Upper lobe of left lung (tissue), 4 donors: ENCODE measurements around the gene ONECUT1.

Experiments used
- CTCF ChIP-seq, 6 experiments: fragments of 450-650 bp in 4 of 6; fragments of 200-600 bp in 2 of 6; sonication (generic) in 2 of 6; IDR thresholded peaks; one replicate each; pipeline ENCODE4 v1.5.1; 2016 to 2019; ENCODE audit warnings: antibody characterized with exemption in 6 of 6
- POLR2A ChIP-seq, 4 donors: fragments of 450-650 bp; IDR thresholded peaks; one replicate each; pipeline ENCODE4 v1.5.1; 2016 to 2017; ENCODE audit warnings: antibody characterized with exemption in 4 of 4, mild to moderate bottlenecking in 2 of 4

GRCh38 chr15:52801748-52802085 lies 11.6 kb upstream of the ONECUT1 start:
- TF ChIP-seq CTCF (IDR thresholded peaks at IDR 0.05) (no peak), POLR2A (IDR thresholded peaks at IDR 0.05) (no peak)
